GM12878 (cell line): ENCODE results near the gene LPGAT1. TPM values are rescaled to one million over a fixed set of nuclear protein-coding genes. Genes with fewer than 3 reads are reported as not detected.

Experiments used
- BCLAF1 ChIP-seq: fragments of 450-650 bp; IDR thresholded peaks from 2 replicates; pipeline ENCODE4 v1.6.1; 2017; ENCODE audit warnings: antibody characterized with exemption, mild to moderate bottlenecking, moderate library complexity
- CBFB ChIP-seq: IDR thresholded peaks from 2 replicates; pipeline ENCODE4 v1.6.1; 2016; ENCODE audit warnings: antibody characterized with exemption, low read depth
- CHD2 ChIP-seq: IDR thresholded peaks from 2 replicates; pipeline ENCODE4 v1.6.1; 2011; ENCODE audit warnings: low read depth, low read length, improper control_type of control experiment, borderline replicate concordance
- CREM ChIP-seq: IDR thresholded peaks from 2 replicates; pipeline ENCODE4 v1.6.1; 2014; ENCODE audit warnings: antibody characterized with exemption, low read depth
- ELK1 ChIP-seq: IDR thresholded peaks from 2 replicates; pipeline ENCODE4 v1.6.1; 2012; ENCODE audit warnings: low read depth, low read length, improper control_type of control experiment
- EZH2 ChIP-seq: IDR thresholded peaks from 2 replicates; pipeline ENCODE4 v1.6.1; 2012; ENCODE audit warnings: low read depth, mild to moderate bottlenecking, control low read depth, inconsistent platforms, low read length, borderline replicate concordance; ENCODE audit not compliant: control insufficient read depth
- FOXM1 ChIP-seq: IDR thresholded peaks from 2 replicates; pipeline ENCODE4 v1.6.1; 2012; ENCODE audit warnings: low read depth, mild to moderate bottlenecking, inconsistent platforms, low read length, moderate library complexity
- GATAD2B ChIP-seq: fragments of 450-650 bp; conservative IDR thresholded peaks from 2 replicates; pipeline ENCODE4 v1.6.1; 2017; ENCODE audit warnings: low read depth, mild to moderate bottlenecking, moderate library complexity
- IKZF1 ChIP-seq: fragments of 450-650 bp; conservative IDR thresholded peaks from 2 replicates; pipeline ENCODE4 v1.6.1; 2017; ENCODE audit warnings: antibody characterized with exemption, mild to moderate bottlenecking
- IRF4 ChIP-seq: IDR thresholded peaks from 2 replicates; pipeline ENCODE4 v1.6.1; 2011; ENCODE audit warnings: low read depth, low read length
- JUNB ChIP-seq: IDR thresholded peaks from 2 replicates; pipeline ENCODE4 v1.6.1; 2016; ENCODE audit warnings: antibody characterized with exemption, mild to moderate bottlenecking
- JUND ChIP-seq: IDR thresholded peaks from 2 replicates; pipeline ENCODE4 v1.6.1; 2012; ENCODE audit warnings: low read depth, mild to moderate bottlenecking, low read length, improper control_type of control experiment, moderate library complexity
- MAX ChIP-seq: IDR thresholded peaks from 2 replicates; pipeline ENCODE4 v1.6.1; 2012; ENCODE audit warnings: low read depth, low read length, improper control_type of control experiment
- MLLT1 ChIP-seq: fragments of 450-650 bp; IDR thresholded peaks from 2 replicates; pipeline ENCODE4 v1.6.1; 2016; ENCODE audit warnings: mild to moderate bottlenecking
- NFIC ChIP-seq: IDR thresholded peaks from 2 replicates; pipeline ENCODE4 v1.6.1; 2012; ENCODE audit warnings: low read depth, mild to moderate bottlenecking, inconsistent platforms, low read length, moderate library complexity
- POU2F2 ChIP-seq: IDR thresholded peaks from 3 replicates; pipeline ENCODE4 v1.6.1; 2011; ENCODE audit warnings: low read depth, mild to moderate bottlenecking, low read length, borderline replicate concordance
- SKIL ChIP-seq: fragments of 450-650 bp; IDR thresholded peaks from 2 replicates; pipeline ENCODE4 v1.6.1; 2017; ENCODE audit warnings: mild to moderate bottlenecking, low read depth, inconsistent platforms; ENCODE audit not compliant: poor library complexity, severe bottlenecking
- SRF ChIP-seq, 2 experiments: IDR thresholded peaks; 2 replicates each; pipeline ENCODE4 v1.6.1; 2011; ENCODE audit warnings: low read depth in 2 of 2, low read length in 2 of 2, mild to moderate bottlenecking in 1 of 2, moderate library complexity in 1 of 2
- SUPT20H ChIP-seq: IDR thresholded peaks from 2 replicates; pipeline ENCODE4 v1.6.1; 2011; ENCODE audit warnings: low read depth, mild to moderate bottlenecking, low read length, moderate library complexity, borderline replicate concordance; ENCODE audit not compliant: control insufficient read depth
- TCF3 ChIP-seq: IDR thresholded peaks from 2 replicates; pipeline ENCODE4 v1.6.1; 2012; ENCODE audit warnings: low read depth, mild to moderate bottlenecking, low read length, borderline replicate concordance; ENCODE audit not compliant: insufficient read depth
- TCF7 ChIP-seq: IDR thresholded peaks from 2 replicates; pipeline ENCODE4 v1.6.1; 2014; ENCODE audit warnings: antibody characterized with exemption, borderline replicate concordance
- ZZZ3 ChIP-seq: IDR thresholded peaks from 2 replicates; pipeline ENCODE4 v1.6.1; 2011; ENCODE audit warnings: low read depth; ENCODE audit not compliant: control insufficient read depth, insufficient read length
- polyA plus RNA-seq, 11 experiments: library from polyadenylated mRNA; depleted of rRNA in 4 of 11; unstranded in 6 of 11; stranded (reverse) in 5 of 11; fragments of >200 nt; fragmentation: Nextera tagmentation in 4 of 11; fragmentation: Illumina TruSeq in 1 of 11; extraction: Ambion mirVana in 4 of 11; extraction: Trizol in 1 of 11; gene quantifications; 1 replicate in 1 of 11; 2 replicates in 10 of 11; pipeline versions ENCODE4 v1.2.1 to v1.2.3, GENCODE V29; 2011 to 2016; ENCODE audit warnings: inconsistent platforms in 2 of 11, missing spikeins in 2 of 11, low read depth in 1 of 11
- total RNA-seq, 4 experiments: library from RNA; depleted of rRNA in 3 of 4; stranded (reverse); fragments of >200 nt in 3 of 4; fragmentation: Illumina TruSeq in 1 of 4; extraction: Trizol in 1 of 4; gene quantifications; 2 replicates each; pipeline versions ENCODE4 v1.2.1 to v1.2.3, GENCODE V29; 2013 to 2021

Gene LPGAT1
- total and polyA plus RNA-seq, 10 of the 15 experiments (the other 5 are each of a cell fraction or from before 2014, with no cell fraction given) = 5.8 to 40.6 (median 19.2) TPM

- no peak; the same call in 1 of the 2 replicates for TF ChIP-seq CREM
- no peak for TF ChIP-seq ELK1
- TF ChIP-seq NFIC = peak; percentile 86
- no peak for TF ChIP-seq JUND
- peak; percentile 66; the same call in 1 of the 2 replicates for TF ChIP-seq MAX
- TF ChIP-seq SRF (IDR thresholded peaks at IDR 0.05; ENCODE audit: low read depth in 2 of 2, low read length in 2 of 2) = peak; percentile 33 to 80; a peak in 3 of 4 replicates
- TF ChIP-seq SUPT20H = no peak
- TF ChIP-seq JUNB = peak; percentile 27; the same call in 1 of the 2 replicates
- peak; percentile 74 for TF ChIP-seq TCF7
- peak; percentile 89 for TF ChIP-seq IKZF1
- peak; percentile 70; the same call in 1 of the 2 replicates for TF ChIP-seq GATAD2B
- 0 out of 2 replicates have a peak, but pooled peaks have one; percentile 17 for TF ChIP-seq TCF3
- TF ChIP-seq BCLAF1 = no peak
- peak; percentile 95 for TF ChIP-seq CBFB
- TF ChIP-seq MLLT1 = peak; percentile 83
- TF ChIP-seq IRF4 = peak; percentile 55; the same call in 1 of the 2 replicates
- TF ChIP-seq POU2F2 = peak; percentile 65; the same call in 1 of the 3 replicates
- TF ChIP-seq SKIL = peak; percentile 91
- TF ChIP-seq ZZZ3 = no peak
- TF ChIP-seq CHD2 = peak; percentile 33; the same call in 1 of the 2 replicates
- TF ChIP-seq FOXM1 = peak; percentile 74
- peak; percentile 73; the same call in 1 of the 2 replicates for TF ChIP-seq EZH2
Measured at GRCh38 chr1:211695135-211695816, 135.3 kb downstream of the LPGAT1 start (continued).
